ENCODE measurements around the gene KDM2A.
A peak's percentile ranks its signal among the peaks of the same experiment; 100 is the strongest.

Gene KDM2A

DNA sequence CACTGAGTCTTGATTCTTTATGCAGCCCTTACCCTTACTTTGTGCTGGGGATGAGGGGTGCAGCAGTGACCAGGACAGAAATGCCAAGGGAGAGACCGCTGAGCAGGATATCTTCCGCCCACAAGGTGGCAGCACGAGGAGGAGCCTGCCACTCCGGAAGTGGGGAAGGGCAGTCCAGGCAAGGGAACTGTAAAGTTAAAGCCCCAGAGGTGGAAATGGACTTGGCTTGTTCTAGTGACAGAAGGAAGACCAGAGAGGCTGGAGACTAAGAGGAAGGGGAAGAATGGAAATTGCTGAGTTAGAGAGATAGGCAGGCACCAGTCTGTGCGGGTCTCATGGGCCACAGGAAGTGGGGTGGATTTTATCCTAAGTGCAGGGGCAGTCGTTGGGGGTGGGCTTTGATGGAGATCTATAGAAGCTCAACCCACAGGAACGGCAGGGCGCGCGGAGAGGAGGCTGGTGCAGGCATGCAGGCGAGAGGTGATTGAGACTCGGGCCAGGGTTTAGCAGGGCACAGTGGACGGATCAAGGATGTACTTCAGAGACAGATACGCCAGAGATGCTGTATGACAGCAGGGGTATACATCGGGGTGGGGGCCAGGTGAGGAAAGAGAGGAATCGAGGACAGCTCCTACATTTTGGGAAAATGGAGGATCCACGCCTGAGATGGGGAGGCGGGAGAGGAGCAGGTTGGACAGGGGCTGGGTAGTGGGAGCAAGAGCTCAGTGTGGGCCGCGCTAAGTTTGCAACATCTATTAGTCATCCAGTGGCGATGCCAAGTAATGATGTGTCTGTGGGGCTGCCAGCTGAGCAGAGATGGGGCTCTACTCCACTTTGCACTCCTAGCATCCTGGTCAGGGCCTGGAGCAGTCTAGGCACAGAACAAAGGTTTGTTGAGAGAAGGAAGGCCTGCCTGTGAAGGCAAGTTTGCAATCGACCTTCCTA, 143.9 kb downstream of the KDM2A start:
- peak; percentile 95 for DNase-seq

DNA sequence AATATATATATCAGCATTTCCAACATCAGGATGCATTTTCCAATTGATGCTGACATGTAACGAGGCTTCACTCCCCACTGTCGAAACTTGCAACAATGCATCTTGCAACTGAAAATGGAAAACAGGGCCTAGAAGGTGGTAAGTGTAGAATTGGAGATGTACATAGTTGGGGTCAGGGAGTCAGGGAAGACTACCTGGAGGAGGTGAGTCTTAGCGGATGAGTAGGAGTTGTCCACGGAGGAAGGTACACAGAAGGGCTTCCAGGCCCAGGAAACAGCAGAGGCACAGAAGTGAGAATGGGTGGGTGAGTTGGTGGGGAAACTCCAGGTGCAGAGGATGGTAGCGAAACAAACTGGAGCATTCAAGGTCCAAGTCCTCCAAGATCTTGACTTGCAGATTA, 145.2 kb downstream of the KDM2A start:
- DNase-seq = no peak

DNA sequence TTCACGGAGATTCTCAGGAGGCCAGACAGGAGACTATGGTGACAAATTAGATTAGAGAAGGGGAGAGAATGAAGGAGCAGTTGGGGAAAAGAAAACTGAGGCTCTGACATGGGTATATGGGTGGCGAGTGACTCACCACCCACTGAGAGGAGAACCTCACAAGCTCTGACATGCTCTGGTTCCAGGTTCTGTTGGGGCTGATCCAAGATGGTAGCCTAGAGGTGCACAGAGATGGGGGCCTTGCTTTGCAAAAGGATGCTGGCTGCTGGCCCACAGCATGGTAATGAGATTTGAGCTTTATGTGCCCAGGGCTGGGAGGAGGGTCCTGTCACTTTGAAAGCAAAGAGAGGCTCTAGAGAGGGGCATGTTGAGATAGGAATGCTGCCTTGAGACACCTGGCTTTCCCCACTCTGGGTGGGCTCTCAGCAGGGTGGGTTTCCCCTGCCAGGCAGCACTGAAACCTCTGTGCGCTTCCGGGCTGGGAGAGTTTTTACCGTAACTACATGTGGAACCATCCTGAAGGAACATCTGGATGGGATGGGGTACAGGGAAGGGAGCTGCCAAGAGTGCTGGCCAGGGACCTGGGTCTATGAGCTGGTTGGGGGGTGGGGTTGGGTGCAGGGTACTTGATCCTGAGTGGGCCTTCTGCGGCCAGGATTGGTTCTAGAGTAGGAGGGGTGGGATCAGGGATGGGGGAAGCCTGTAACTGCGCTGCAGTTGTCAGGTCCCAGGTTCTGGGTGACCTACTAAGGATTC, 146.0 kb downstream of the KDM2A start:
- no peak for DNase-seq

DNA sequence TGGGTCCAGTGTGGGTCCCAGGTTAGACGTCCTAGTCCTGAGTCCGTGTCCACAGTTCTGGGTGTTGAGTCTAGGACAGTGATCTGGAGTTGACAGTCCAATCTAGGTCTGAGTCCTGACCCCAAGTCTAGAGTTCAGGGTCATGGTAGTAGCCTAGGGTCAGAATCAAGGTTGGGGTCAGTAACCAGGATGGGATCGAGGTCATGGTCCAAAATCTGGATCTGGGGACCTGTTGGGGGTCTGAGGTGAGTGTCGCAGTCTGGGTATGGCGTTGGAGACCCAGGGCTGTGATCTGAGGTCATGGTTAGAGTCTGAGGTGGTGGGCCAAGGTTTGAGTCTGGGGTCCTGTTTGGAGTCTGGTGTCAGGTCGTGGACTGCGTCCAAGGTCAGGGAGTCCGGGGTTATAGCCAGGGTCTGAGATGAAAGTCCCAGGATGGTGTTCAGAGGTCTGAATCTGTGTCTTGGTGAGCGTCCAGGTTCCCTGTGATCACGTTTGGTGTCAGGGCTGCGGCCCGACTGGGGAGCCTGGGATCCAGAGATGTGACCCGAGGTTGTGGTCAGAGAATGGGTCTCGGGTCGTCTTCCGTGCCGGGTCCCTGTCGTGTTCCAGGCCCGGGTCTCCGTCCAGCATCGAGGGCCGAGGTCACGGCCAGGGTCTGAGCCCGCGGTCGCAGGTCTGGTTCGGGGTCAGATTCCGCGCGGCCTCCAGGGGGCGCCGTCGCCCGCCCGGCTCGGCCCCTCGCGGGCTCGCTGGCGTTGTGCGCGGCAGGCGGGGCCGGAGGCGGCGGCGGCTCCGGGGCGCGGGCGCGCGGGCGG, 146.8 kb downstream of the KDM2A start:
- peak; percentile 89 for DNase-seq

GRCh38 chr11:67266449-67267187, 147.6 kb downstream of the KDM2A start, which contains the start of gene GRK2:
Gene GRK2 (plus strand): TSS chr11:67266473. CDS start chr11:67266700, 227 bp downstream.
- DNase-seq = peak; percentile 89

DNA sequence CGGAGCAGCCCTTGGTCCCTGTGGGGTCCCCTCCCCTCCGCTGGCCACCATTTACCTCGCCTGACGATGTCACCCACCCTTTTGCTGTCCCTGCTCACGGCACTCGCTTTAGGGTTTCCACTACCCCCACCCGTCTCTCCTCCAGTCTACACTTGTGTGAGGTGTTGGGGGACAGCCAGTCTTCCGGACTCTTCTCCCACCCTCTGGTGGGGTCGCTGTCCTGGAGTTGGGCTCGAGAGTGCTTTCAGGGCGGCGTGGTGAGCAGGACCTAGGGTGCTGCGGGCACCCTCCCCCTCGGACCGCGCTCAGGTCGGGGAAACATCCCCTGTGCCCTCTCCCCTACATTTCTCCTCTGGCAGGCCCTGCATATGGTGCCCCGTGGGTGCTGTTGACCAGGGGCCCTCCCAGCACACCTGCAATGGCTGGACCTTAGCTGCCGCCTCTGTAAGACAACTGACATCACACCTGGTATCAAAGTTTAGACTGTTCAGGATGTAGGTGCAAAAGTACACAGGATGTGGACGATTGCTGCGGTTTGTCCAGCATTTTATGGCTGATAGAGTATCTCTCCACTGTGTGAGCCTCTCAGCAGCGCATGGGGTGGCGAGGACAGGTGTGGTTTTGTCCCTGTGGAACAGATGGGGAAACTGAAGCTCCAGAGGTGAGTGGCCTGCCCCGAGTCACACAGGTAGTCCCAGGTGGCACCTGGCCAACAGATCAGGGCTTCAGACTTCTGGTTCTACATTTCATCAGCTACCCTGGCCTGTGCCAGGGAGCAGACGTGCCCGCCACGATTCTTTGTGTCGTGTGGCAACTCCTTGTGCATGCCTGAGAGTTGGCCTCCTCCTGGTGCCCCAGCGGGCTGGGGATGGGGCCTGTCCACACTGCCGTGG, 148.4 kb downstream of the KDM2A start:
- peak; percentile 78 for DNase-seq

DNA sequence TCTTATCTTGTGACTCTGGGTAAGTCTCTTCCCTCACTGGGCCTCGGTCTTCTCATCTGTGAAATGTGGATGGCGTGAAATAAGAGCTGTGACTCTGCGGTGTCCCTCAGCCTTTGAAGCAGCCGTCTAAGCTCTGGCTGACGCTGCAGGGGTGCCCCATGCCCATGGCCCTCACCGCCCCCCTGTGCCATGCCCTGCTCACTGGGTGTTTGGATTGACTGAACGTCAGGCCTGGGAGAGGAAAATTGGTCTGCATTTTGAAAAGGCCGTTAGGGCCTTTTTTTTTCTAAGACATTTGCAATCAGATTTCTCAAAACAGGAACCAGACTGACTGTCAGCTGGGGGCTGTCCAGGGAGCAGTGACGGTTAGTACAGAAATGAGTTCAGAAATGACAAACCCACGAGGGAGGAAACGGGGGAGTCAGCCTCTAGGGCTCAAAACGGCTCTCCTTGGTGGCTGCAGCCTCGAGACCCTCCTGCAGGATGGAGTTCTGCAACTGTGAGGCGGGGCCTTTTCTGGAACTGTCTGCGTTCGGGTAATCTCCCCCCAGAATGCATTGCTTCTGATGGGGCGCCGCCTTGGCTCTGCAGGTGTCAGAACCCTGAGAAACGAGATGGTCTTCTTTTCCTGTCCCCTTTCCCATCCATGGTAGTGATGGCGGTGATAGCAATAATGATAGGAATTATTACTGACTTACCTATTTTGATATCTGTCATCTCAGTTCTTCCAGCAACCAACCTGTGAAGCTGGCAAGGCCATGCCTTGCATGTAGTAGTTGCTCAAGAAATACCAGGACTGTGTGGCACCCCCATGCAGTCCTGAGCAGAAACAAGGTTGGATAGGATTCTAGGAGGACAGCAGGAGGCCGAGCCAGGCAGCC, 149.3 kb downstream of the KDM2A start:
- no peak for DNase-seq

DNA sequence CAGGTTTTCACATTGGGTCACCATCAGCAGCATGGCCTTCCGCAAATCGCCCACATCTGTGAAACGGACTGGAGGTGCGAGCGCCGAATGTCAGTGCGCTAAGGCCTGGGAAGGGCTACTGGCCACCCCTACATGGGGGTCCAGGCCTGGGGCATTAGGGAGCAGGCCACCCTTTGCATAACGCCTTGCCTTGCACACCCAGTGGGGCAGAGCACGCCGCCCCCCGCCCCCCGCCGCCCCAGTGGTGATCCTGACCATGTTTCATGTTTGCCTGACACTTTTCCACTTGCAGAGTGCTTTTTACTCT, 149.9 kb downstream of the KDM2A start:
- no peak for DNase-seq

DNA sequence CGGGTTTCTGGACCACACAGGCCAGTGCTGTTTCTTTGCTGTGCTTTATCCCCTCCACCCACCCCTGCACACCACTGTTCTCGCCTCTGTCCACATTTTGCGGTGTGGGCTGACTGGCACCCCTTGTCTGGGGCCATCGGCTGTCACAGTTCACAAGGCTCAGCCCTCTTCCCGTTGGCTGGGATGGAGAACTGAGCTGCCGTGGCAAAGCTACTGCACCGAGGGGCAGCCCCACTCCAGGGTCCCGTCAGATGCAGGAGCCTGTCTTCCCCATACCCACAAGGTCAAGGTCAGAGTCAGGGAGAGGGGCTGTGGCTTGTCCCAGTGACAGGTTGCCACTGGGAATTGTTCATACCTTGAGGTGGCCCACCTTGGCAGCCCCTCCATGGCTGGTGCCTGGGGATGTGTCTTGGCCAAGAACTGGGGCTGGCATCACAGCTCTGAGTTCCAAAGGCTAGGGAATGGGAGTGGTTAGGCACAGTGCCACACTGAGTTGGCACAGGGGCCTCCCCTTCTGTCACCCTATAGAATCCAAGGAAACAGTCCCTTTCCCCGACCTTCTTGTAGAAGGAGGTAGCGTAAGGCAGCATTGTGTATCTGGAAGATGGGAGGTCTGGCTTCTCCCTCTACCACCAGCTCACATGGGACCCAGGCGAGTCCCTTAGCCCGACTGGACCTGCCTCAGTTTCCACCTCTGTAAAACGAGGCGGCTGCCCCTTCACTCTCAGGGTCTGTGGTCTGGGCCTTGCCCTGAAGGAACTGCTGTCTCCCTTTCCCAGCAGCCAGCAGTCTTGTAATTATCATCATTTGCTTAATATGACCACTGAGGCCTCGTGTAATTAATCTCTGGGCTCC, 150.6 kb downstream of the KDM2A start:
- no peak for DNase-seq

- no peak for DNase-seq
Observed at GRCh38 chr11:67270256-67271204, 151.5 kb downstream of the KDM2A start.

DNA sequence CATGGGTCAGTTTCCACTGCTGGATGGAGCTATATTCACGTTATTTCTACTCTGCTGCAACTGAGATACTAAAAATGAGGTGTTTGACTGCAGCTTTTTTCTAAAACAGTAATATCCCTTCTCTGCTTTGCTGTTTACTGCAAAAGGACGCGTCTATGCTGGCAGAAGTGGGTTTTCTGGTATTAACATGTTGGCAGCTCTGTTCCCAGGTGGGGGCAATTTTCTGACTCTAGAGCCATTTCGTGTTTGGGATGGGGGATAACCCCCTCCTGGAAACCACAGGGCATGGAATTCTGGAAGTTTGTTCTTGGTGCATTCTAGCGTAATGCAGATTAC, 152.1 kb downstream of the KDM2A start:
- no peak for DNase-seq

DNA sequence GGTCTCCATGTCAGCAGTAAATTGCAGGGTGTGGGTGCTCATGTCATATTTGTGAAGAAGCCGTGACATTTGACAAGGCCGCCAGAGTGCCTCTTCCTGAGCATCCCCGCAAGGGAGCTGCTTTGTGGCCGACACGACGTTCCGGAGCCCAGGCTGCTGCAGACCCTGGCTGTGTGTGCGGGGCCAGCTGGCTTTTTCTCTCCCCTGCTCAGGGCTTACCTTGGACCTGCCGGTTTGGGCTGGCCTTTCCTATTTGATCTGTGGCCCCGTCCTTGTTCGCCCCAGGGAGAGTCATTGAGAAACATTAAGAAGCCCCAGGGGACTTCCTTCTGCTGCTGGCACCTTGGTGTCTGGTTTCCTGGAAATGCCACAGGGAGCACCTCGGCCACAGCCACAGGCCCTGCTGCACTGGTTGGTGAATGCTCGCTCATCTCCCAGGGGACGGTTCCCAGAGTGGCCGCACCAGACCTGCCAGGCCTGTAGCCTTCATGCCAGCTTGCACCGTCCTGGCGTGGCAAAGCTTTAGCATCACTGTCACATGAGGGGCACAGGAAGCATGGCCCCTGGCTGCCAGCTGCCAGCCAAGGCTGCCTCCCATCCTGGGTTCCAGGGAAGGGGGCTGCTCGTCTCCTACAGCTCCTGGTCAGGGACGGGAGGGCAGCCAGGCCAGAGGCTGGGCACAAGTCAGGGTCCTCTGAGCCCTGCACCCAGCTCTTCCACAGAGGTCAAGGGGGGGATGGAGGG, 152.7 kb downstream of the KDM2A start:
- DNase-seq = no peak

- no peak for DNase-seq
Observed at GRCh38 chr11:67272327-67273259, 153.5 kb downstream of the KDM2A start.

- DNase-seq = no peak
Observed at GRCh38 chr11:67273260-67273990, 154.4 kb downstream of the KDM2A start.

- no peak for DNase-seq
Observed at GRCh38 chr11:67274768-67275605, 155.9 kb downstream of the KDM2A start.

All from DMS53 (cell line).